CD4-positive, alpha-beta T cell treated with Interferon gamma for 1 hour (primary cell): ENCODE measurements around the gene SLC38A1.
"Not testable (repeated sequence)": the region's sequence is repeated elsewhere in the genome, so short reads cannot be mapped to it uniquely, and the experiment has no call there.

Experiments
- DNase-seq: peaks from one replicate; pipeline ENCODE4 v3.0.0-alpha.2; 2020

SLC38A1 gene

DNA sequence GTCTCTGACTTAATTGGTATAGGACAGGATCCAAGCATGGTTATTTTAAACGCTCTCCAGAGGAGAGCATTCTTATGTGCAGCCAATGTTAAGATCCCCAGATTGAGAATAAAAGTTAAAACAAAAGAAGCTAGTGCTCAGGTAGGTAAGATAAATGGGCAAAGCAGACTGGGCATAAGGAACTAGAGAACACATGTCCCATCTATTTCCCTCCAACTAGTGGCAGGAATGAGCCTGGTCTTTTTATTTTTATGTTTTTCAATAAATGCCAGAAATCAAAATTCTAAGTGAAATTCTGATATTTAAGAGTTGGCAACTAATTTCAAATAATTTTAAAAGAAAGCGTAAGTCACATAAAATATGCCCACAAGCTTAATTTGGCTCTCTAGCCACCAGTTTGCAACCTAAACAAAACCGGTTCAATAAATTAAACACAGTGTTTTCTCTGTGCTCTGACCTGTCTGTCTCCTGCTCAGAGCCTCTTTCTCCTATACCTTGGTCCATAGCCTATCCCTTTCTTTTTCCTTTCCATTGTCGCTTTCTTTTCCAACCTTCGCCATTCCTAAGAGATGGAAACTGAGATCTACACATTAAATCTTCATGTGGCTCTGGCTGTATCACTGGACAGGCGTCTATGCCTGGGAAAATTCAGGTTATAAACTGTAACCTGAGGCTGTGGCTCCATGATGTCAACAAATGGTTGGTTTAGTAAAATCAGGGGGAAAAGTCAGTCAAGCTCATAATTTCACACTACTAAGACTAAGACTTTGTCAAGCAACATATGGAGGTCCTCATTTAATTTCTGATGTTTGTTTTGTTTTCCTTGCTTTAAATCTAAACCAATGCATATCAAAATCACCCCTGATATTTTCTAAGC lies 5.5 kb downstream of the SLC38A1 start:
- DNase-seq = no peak

DNA sequence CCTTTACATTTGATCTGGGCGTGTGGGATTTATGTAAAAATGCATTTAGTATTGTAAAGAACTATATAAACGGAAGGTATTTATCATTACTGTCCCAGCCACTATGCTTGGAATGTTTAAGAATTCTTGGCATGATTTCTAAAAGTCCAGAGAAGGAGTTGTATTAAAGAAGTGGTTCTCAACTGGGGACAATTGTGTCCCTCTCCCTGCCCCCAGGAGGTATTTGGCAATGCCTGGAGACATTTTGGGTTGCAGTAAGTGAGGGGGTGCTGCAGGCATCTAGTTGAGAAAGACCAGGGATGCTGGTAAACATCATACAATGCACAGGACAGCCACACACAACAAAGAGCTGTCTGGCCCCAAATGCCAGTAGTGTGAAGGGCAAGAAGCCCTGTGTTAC lies 7.2 kb downstream of the SLC38A1 start:
- no peak for DNase-seq

DNA sequence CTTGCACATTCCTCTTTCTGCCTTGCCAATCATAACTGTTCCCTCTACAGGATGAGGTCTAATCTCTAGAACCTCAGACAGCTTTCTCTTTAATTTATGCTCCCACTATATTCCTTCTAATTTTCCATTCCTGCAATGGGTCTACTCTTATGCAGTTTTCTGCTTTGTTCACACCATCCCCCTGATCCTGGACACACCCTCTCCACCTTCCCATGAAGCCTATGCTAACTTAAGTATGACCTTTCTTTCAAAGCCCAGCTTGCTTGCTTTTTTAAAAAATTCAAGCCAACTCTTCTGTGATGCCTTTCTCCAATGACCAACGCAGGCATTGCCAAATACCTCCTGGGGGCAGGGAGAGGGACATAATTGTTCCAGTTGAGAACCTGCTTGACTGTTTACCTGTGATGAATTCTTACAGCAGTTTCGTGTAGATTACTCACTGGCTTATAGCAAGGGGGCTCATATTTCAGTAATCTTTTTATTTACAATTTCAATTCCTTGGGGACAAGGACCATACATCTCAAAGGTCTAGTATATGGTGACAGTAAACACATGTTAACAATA lies 7.8 kb downstream of the SLC38A1 start:
- no peak for DNase-seq

DNA sequence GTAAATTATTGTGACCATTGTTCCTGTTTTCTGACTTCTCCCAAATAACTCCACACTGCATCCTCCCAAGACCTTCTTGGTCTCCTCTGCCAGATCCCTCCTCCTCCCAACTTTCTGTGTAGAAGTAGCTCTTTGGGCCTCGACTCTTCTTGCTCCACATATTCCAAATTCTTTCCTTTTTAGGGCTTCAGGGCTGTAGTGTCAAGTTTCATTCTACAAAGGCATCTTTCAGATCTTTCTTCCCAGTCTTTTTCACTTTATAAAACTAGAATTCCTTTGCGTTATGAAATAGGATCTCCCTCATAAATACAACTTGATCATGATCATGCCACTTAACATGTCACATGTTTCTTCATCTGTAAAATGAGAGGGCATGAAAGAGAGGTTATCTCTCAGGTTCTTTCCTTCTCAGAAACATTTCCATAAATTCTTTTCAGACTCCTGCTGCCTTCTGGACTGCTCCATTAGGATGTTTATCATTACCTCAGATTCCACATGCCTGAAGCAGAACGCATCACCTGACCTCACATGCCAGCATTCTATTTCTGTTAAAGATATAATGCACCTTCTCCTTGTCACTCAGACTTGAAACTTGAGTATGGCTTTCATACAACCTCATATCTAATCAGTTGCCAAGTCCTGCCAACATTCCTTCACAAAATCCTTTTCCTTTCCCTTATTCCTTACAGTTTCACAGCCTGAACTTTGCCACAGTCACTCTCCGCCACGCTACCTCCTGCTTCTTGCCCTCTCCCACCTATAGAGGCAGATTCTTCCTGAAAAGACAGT lies 8.5 kb downstream of the SLC38A1 start:
- DNase-seq = no peak

DNA sequence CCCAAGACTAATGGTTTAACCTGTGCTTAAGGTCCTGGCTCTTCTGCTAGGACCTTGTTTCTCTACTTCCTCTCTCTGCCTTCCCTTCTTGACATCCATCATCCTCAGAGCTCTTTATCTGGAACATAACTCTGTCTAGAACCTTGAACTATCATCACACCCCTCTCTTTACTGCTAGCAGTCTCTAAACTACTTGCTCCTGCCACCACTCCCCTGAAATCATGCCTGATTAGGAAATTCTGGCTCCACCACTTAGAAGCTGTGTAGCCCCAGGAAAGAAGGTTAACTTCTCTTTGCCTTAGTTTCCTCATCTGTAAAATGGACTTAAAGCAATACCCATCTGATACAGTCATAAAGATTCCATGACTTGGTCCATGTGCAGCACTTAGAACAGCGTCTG lies 9.1 kb downstream of the SLC38A1 start:
- DNase-seq = no peak

DNA sequence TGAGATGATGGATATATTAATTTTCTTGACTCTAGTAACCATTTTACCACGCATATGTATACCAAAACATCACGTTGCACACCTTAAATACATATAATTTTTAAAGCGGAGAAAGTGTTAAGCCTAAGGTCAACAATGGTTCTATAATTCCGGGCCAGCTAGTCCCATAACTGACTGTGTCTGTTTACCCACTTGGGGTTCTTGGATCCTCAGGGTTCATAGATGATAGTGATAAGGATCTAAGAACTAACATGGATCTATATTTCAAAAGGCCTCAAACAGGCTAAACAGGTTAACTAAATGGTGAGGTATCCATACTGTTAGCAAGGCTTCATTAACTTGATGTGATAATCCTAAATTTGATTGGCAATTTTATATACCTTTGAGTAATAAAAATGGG lies 9.8 kb downstream of the SLC38A1 start:
- no peak for DNase-seq

DNA sequence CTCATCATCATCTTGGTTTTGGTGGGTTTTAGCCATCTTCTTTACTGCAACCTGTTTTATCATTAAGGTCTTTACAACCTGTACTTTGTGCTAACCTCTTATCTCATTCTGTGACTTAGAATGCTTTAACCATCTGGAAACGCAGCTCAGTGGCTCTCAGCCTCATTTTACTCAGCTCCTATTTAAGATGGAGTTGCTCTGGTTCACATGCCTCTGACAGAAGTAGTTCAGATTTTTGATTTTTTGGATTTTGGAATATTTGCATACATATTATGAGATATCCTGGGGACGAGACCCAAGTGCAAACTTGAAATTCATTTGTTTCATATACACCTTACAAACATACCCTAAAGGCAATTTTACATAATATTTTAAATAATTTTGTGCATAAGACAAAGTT lies 10.7 kb downstream of the SLC38A1 start:
- DNase-seq = no peak

DNA sequence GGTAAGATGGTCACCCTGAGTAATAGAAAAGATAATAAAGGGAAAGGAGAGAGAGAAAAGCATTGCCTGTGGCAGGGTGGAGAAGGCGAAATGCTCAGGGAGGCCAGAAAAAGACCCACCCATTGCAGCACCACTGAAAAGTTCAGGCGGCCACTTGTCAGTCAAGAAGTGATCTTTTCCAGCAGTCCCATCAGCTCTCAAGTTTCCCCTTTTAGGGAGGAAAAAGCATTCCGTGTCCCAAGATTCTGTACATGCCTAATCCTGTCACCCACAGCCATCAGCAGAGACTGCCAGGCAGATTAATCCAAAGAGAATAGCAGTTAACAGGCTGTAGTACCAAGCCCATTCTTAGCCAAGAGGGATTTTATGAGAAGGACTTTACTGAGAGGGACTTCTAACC lies 11.9 kb downstream of the SLC38A1 start:
- no peak for DNase-seq

DNA sequence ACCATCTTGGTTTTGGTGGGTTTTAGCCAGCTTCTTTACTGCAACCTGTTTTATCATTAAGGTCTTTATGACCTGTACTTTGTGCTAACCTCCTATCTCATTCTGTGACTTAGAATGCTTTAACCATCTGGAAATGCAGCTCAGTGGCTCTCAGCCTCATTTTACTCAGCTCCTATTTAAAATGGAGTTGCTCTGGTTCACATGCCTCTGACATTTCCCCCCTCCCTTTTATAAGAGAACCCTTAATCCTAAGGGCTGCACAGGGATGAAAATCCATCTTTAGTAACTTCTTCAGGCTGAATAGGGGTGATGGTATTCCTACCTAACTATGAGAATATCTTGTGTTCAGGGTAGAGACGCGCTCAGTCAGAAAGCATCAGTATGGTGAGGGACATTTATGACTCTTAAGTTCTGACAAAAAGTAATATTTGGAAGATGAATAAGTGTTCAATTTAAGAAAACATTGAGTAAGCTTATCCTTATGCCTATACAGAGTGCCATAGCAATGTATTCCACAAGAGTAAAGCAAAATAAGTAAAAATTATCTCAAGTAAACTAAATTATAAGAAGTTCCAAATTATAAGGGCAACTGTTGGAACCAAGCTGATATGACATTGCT lies 15.2 kb downstream of the SLC38A1 start:
- no peak for DNase-seq

DNA sequence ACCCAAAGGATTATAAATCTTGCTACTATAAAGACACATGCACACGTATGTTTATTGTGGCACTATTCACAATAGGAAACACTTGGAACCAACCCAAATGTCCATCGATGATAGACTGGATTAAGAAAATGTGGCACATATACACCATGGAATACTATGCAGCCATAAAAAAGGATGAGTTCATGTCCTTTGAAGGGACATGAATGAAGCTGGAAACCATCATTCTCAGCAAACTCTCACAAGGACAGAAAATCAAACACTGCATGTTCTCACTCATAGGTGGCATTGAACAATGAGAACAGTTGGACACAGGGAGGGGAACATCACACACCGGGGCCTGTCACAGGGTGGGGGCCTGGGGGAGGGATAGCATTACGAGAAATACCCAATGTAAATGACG lies 16.8 kb downstream of the SLC38A1 start:
- not testable (repeated sequence) for DNase-seq

DNA sequence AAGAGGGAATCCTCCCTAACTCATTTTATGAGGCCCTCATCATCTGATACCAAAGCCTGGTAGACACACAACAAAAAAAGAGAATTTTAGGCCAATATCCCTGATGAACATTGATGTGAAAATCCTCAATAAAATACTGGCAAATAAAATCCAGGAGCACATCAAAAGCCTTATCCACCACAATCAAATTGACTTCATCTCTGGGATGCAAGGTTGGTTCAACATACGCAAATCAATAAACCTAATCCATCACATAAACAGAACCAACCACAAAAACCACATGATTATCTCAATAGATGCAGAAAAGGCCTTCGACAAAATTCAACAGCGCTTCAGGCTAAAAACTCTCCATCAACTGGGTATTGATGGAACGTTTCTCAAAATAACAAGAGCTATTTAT lies 18.9 kb downstream of the SLC38A1 start:
- DNase-seq = not testable (repeated sequence)

DNA sequence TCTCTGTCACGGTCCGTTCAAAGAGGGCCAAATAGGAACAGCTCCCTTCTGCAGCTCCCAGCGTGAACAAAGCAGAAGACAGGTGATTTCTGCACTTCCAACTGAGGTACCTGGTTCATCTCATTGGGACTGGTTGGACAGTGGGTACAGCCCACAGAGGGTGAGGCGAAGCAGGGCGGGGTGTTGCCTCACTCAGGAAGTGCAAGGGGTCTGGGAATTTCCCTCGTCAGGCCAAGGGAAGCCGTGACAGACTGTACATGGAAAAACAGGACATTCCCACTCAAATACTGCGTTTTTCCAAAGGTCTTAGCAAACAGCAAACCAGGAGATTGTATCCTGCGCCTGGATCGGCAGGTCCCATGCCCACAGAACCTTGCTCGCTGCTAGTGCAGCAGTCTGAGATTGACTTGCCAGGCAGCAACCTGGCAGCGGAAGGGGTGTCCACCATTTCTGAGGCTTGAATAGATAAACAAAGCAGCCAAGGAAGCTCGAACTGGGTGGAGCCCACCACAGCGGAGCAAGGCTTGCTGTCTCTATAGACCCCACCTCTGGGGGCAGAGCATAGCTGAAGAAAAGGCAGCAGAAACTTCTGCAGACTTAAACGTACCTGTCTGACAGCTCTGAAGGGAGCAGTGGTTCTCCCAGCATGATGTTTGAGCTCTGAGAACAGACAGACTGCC lies 22.7 kb downstream of the SLC38A1 start:
- no peak for DNase-seq

DNA sequence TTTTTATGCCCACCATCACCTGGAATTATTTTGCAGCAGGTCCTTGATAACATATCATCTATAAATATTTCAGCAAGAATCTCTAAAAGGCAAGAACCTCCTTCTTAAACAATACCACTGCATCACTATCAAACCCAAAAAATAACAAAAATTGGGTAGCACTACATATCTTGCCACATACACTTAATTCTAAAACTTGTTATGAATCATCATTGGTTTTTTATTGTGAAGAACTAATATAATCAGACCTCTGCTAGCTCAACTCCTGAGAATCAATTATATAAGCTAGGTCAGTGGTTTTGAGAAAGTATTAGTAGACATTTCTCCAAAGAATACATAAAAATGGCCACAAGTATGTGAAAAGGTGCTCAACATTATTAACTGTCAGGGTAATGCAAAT lies 23.8 kb downstream of the SLC38A1 start:
- DNase-seq = no peak

DNA sequence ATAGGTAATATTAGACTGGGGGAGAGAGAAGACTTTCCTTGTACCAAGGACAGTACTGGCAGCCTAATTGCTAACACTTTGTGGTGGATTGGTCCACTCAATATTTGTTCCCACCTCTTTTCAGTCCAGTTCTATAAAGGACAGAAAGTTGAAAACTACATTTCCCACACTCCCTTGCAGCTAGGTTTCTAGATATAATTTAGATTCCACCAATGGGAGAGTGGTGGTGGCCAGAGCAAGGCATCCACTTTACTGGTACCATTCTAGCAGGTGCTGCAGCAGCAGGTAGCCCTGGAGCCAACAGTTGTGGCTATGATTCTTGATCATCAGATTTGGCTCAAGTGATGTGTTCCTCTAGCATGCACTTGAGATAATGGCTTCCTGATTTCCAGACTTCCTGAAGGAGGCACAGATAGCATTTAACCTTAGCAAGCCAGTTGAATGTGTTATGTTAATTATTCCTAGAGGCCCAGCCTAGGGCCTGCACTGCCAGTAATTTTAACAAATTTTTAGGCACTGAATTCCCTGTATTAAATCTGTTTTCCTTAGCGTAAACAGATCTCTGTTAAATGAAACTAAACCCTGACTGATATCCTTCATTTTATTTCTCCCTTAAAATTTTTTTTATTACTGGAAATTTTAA lies 24.4 kb downstream of the SLC38A1 start:
- no peak for DNase-seq

DNA sequence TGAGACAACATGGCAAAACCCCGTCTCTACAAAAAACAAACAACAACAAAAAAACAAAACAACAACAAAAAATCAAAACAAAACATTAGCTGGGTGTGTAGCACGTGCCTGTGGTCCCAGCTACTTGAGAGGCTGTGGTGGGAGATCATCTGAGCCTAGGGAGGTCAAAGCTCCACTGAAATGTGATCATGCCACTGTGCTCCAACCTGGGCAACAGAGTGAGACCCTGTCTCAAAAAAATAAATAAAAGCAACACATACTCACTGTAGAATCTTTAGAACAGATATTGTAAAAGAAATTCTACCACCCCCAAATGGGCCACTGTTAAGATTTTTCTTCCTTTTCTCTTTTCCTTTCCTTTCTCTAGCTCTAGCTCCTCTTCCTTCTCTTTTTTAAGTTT lies 26.3 kb downstream of the SLC38A1 start:
- no peak for DNase-seq

DNA sequence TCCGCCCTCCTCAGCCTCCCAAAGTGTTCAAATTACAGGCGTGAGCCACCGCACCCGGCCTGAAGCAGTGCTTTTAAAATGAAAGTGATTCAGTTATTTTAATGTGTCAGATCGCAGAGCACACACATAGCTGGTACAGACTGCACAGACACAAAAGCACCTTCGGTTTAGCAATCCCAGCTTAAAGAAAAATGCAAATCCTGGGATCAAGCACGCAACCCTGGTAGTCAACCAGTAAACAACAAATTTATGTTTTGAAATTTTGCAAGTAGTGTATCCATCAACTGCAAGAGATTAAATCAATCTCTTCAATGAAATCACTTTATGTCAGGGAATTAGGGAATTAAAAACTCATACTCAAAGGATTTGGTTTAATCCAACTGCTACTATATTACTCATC lies 28.4 kb downstream of the SLC38A1 start:
- no peak for DNase-seq

DNA sequence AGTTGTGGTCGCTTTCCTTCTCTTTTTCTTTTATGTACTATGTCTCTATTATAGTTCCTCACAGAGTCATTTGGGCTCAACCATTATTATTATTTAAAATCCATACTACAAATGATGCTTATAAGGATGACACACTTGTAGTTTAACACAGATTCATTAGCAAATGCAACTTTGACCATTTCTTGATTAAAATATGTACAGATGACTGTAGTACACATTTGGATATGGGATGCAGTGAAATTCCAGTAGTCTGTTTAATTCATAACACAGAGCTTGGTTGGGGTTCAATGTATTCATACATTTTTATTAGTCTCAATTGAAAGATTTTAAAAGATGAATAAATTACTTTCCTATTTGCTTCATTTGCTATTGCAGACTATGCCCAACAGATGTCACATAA lies 30.0 kb downstream of the SLC38A1 start:
- DNase-seq = no peak

DNA sequence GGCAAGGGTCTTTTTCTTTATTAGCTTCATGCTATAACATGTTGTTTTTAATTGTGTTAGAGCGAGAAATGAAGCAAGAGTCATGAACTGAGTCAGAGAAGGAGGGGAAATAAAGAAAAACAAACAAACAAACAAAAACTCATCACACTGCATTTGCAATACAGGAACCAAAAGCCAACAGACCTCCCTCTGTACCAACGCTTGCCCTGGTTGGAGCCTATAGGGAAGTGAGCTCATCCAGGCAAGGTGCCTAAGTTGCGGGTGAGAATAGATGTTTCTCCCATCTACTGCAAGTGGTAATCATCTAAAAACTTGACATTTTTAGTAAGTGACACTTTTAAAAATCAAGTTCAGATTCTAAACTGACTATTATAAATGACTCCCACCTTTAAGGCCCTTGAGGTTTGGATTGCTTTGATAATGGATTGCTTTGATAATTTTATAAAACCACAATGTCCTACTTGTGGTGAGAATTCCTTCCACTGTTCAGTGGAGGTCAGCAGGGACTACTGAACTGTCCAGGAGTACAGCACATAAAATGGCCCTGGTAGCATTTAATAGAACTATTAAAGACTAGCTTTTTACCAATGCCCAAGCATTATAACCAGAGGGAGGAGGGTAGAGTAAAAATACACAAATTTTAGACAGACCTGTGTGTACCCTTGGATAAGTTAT lies 31.3 kb downstream of the SLC38A1 start:
- peak; percentile 9 for DNase-seq

DNA sequence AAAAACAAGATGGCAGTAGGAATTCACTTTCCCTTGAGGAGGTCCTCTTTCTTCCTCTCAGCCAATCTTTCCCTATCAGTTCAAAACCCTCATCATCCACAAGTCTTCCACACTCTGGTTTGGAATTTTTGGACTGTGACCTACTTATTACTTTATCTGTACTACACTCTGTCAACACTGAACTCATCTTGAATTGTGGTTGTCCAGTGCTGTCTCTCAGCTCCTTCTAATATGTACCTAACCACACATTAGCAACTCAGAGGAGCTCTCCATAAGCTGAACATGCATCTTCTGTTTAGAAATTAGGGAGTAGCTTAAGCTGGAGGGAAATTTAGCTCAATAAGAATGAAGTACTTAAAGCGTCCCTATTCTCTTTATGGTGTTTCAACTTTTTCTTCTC lies 34.8 kb downstream of the SLC38A1 start:
- DNase-seq = no peak

DNA sequence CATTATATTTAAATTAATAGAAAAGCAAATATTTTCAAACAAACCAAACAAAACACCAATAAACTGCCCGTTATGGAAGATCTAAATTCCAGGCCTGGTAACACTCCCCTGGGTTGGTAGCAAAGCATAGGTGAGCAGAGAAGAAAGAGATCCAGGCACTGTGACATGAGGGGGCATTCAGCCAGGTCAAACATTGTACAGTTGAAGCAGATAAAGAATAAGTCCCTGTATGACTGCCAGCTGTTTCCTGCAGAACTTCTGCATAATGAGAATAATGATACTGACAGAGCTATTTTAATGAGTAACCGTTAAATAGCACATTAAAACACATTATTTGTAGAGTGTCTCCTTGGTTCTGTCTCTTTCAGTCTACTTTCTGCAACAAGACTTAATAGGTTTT lies 35.4 kb downstream of the SLC38A1 start:
- DNase-seq = no peak

DNA sequence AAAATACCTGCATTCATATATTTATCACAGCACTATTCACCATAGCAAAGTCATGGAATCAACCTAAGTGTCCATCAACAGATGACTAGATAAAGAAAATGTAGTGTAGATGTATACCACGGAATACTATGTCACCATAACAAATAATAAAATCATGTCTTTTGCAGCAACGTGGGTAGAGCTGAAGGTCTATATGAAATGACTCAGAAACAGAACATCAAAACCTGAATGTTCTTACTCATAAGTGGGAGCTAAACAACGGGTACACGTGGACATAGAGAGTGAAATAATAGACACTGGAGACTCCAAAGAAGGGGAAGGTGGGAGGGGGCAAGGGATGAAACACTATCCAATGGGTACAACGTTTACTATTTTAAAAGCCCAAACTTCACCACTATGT lies 37.9 kb downstream of the SLC38A1 start:
- no peak for DNase-seq

DNA sequence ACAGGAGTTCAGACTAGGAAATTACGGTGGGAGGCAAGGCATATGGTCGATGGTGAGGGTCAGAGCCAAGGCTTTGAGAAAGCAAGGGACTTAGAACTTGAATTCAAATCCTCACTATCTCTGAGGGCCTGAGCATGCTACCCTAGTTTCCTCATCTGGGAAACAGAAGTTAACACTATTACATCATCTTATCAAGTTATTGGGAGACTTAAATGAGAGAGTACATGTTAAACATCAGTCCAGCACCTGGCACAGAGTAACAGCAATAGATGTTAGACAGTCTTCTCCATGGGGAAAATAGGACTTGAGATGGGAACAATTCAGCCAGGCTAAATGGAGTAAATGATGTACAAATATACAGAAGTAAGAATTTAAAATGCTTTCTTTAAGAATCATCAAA lies 38.5 kb downstream of the SLC38A1 start:
- no peak for DNase-seq
